GM20431 (cell line): Measurements from ENCODE around the gene CEP170.
"Not testable (repeated sequence)": the region's sequence is repeated elsewhere in the genome, so short reads cannot be mapped to it uniquely, and the experiment has no call there.

Experiments used
- in situ Hi-C: fragments of 300-500 bp; cut with MseI, MboI; formaldehyde crosslinking; loops from one replicate; pipeline ENCODE4 v1.15.0; 2020; ENCODE audit warnings: low sequenced_read_pairs; ENCODE audit not compliant: unreplicated experiment

CEP170 gene

DNA sequence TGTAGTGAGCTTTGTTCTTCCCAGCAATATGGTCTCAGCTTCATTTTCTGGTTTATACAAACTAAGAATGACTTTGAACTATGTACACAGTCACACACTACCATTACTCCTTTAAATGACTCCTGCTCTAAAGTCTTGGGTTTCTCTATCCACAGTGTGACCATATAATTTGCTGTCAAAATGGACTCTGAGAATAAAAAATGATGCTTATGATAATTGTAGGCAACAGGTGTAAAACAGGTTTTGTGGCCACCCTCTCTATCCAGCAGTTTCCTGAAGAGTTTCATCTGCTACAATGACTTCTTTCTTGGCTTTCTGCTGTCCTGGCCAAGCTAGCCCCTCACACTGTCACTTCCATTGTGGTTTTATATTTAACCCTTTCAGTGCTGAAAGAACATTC lies 71.4 kb downstream of the CEP170 start:
- in situ Hi-C loops = not testable (repeated sequence)

DNA sequence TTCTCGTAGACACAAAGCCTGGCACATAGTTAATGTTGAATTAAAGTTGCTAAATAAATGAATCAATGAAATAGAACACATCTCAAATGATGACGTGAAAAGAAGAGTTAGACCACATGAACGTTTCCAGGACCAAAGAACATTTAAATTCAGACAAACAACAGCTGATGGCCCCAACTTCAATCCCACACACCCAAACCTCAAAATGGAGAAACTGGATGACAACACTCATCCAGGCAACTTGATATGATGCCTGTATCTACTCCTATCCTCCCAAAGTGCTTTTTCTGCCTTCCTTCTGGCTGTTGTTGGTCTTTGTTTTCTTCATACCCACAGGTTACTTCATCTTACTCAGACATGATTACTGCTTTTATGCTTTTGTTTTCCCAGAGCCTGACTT lies 71.9 kb downstream of the CEP170 start:
- in situ Hi-C loops = not testable (repeated sequence)

DNA sequence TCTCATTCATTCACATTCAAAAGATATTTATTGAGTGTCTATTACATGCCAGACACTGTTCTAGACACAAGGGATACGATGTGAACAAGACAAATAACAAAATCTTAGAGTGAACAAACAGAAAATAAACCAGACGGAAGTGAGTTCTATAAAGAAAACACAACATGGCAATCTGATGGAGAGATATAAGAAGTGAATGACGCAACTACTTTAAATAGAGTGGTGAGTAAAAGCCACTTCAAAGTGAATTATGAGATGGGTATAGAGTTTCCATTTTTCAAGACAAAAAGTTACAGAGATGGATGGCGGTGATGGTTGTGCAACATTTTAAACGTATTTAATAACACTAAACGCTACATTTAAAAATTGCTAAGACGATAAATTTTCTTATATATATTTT lies 75.4 kb downstream of the CEP170 start:
- in situ Hi-C loops = no loop called here

DNA sequence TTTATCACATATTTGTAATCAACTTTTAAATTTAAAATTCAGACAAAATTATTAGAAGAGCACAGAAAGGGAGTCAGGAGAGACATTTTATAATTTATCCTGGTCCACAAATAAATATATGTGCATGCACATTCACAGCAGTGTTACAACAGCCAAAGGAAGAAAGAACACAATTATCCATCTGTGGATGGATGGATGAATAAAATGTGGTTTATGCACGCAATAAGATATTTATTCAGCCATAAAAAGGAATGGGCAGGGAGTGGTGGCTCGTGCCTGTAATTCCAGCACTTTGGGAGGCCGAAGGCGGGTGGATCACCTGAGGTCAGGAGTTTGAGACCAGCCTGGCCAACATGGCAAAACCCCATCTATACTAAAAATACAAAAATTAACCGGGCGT lies 77.3 kb downstream of the CEP170 start:
- in situ Hi-C loops = not testable (repeated sequence)

DNA sequence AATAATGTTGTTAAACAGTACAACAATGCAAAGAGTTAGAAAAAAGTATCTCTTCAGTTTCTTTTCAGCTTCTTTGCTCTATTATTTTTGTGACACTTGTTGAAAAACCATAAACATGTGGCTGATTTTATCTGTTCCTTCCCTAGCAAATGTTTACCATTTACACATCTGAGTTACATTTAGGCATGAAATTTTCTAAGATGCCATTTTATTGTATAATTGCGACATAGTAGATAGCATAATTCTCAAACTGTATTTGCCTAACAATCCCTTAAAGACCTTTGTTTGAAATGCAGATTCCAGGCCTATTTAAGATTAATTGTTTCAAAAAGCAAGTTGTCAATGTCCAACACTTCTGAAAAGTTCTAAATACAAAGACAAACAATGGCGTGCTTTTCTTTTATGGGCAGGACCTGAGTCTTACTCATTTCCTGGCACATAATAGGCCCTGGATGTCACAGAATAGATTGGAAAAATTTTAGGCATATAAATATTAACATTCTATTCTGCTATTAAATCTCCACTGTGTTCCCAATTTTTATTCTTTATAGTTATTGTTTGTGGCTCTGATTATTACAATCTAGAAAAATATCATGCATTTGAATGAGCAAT lies 81.2 kb downstream of the CEP170 start:
- in situ Hi-C loops = not testable (repeated sequence)

DNA sequence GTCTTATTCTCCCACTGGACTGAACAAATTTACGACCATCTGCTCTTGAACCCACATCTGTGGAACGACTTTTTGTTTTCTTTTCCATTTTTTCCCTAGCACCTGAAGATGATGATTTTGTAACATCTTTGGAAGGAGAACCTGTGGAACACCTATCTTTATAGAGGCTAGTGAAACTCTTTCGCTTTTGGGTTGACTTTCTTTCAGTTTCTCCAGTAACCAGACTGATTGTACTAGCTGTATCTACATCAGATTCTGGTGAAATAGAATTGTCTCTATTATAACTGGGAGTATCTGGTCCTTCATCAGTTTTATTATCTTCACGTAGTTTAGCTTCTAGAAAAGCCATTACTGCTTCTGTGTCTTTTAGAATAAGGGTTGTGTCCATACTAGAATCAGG lies 90.2 kb downstream of the CEP170 start:
- in situ Hi-C loops = not testable (repeated sequence)

DNA sequence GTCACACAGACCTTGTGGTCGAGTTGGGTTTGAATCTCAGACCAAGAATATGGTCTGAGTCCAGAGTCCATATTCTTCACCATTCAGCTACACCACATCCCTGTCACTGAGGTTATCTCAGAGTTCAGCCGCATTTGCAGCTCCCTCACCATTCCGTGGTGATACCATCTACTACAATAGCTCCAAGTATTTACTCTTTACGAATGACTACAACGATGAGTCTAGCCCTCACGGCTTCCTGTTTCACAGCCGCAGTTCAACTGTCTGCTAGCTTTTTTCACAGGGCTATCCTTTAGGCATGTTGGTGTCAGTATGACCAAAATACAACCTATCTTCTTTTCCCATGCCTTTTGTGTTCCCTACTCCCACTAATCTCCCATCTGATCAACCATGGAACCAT lies 104.2 kb downstream of the CEP170 start:
- in situ Hi-C loops = not testable (repeated sequence)

DNA sequence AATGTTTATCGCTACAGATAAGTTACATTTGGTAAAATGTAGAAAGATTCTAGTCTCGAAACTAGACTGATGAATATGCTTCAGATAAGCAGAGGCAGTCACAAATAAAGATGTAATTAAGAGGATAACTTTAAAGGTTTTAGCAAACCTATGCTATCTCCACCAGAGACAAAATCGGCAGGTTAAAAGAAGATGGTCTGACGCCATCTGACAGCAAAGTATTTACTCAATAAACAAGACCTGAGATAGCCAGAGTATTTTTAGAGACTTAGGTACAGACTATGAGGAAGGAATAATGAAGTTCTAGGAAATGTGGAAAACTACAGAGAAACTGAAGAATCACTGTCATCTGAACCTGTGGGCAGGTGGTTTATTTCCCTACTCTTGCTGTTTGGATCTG lies 106.0 kb downstream of the CEP170 start:
- in situ Hi-C loops = not testable (repeated sequence)

DNA sequence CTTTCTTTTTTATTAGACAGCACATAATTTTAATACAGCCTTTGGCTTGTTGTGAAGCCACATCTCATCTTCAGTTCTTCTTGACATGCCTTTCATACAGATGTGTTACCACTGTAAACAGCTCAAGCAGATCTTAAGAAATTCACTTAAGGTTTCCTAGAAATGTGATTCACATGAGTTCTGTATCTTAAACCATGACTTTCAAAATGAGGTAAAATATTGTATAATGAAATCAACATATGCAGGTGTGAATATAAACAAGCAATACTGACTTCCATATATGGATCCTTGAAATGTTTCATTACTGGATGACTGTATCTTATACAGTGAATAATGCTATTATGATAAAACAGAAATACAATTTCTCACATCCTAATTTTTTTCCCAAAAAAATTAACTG lies 107.7 kb downstream of the CEP170 start:
- in situ Hi-C loops = not testable (repeated sequence)

DNA sequence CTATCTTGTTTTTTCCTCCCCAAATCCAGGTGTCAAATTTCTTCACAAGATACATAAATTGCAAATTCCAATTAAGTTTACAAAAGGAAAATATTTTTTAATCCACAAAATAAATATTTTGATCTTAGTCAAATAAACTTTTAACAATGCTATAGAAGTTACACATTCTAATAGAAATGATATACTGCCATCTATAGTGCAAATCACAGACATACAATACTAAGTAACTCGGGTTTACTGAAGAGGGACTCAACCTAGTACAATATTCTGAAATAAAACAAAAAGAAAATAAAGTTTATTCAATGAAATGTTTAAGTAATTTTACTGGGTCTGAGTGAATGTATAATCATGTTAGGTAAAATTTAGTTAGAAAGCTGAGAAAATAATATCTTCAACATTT lies 114.6 kb downstream of the CEP170 start:
- in situ Hi-C loops = not testable (repeated sequence)

DNA sequence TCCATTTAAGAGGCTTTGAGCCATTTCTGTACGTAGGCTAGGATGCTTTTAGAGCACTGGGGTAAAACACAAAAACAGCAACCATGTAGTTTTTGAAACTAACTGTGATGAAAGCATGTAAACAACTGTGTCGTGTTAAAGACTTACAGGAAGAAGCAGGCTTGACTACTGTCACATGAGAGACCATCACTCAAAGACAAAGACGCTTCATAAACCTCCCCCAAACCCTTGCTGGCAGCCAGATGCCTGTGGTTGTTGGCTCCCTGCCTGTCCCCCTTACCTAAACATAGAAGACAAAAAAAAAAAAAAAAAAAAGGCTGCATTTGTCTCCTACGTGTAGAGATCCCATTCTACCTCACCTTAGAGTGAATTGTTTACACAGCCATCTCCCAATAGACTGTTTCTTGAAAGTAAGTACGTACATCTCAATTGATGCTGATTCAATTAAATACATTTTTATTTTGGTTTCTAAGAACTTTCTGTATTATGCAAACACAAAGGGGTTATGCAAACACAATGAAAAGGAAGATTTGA lies 132.1 kb downstream of the CEP170 start:
- in situ Hi-C loops = not testable (repeated sequence)

DNA sequence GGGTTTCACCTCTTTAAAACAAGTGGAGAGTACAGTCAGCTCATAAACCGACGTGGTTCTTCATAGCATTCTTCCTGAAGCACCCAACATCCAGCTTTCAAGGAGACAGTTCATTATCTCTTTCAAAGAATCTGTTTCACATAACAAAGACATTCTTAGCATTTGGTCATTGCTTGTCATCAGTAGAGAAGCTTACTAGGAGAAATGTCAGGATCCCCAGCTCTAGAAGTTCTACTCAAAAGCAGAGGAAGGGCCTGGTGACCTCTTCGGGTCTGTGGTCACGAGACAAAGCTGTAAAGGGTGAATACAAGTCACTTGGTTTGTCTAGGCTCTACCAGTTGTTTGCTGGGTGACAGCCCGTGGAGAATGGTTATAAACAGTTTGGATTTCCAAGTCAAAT lies 133.1 kb downstream of the CEP170 start:
- in situ Hi-C loops = not testable (repeated sequence)

DNA sequence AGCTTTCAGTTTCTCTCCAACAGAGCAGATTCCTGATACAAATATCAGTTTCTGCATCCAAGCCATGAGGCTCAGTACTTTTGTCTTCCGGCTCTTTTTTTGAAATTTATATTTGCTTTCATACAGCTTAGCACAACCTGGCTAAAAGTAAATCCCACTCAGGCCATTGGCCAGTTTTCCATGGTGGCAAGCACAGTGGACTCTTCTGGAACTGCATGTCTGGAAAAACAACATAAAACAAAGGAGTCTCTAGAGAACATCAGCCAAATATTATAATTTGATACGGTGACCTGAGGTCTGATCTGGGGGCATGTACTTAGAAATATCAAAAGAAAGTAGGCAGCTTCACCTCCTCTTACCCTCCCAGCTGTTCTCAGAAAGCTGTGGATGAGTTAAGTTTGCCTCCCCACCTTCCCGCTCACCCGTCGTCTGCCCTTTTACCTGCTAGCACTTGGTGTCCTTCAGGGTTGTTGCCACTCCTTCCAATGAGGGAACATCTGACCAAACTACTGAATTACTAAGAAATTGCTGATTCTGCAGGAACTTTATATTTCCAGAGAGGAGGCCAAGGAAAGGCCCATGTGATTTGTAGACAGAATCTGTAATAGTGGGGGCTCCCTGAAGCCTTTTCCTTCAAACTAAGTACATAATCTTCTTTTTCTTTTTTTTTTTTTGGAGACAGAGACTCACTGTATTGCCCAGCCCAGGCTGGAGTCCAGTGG lies 136.3 kb downstream of the CEP170 start:
- in situ Hi-C loops = not testable (repeated sequence)

DNA sequence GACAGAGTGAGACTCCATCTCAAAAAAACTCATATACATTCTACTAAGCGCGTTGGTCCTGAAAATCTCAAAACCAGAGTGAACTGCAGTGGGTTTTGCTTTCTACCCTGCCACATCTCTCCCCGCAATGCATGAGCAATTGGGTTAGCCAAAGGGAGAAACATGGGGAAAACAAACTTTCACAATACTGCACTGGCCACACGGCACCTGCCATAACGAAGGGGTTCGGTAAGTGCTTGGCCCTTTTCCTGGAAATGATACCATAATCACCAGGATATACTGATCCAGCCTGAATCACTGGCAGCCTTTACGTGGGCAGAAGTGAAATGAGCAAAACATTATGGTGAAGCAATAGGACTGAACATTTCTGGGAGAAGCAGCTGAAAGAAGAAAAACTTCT lies 138.9 kb downstream of the CEP170 start:
- in situ Hi-C loops = not testable (repeated sequence)

DNA sequence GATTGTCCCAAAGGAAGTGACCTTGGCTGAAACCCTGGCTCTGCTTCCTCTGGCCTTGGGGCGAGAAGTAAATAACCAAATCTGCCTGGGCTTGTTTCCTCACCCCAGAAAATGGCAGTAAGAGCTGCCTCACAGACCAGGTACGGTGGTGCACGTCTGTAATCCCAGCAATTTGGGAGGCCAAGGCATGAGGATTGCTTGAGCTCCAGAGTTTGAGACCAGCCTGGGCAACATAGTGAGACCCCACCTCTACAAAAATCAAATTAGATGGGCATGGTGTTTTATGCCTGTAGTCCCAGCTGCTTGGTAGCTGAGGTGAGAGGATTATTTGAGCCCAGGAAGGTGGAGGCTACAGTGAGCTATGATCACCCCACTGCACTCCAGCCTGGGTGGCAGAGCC lies 140.3 kb downstream of the CEP170 start:
- in situ Hi-C loops = not testable (repeated sequence)

DNA sequence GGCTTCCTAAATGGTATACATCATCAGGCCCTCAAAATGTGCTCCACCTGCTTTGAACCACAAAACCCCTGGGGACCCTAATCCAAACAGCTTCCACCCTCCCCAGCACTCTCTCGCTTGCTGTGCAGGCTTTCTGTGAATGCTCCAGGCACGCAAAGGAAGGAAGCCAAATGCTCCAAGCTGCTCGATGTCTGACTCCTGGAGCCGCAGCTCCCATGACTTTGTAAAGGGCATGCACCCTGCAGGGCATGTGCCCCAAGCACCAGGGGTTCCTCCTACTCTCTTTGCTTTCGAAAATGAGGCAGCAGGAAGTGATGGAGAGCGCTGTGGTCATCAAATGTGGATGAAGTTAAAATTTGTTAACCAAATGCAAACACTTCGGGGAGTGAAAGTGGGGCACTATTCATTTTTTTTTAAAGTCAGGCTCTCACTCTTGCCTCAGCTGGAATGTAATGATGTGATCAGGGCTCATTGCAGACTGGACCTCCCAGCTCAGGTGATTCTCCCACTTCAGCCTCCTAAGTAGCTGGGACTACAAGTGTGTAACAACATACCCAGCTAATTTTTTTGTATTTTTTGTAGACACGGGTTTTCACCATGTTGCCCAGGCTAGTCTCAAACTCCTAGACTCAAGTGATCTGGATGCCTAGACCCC lies 140.9 kb downstream of the CEP170 start:
- in situ Hi-C loops = not testable (repeated sequence)

DNA sequence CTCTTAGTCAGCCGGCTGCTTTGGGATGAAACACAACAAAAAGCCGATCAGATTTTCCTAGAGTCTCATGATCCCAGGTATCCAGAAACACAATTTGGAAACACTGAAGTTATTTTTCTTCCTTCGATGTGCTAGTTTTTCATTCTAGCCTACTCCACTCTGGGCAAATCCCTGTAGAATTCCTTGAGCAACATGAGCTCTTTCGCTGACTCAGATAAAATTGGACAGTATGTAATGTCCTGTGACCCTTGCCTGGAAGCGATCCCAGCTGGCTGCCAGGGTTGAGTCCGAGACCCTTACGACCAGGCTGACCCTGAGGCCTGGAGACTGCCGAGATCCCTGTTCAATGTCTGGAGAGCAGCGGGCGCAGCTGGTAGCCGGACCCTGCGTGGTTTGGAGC lies 147.9 kb downstream of the CEP170 start:
- in situ Hi-C loops = not testable (repeated sequence)

DNA sequence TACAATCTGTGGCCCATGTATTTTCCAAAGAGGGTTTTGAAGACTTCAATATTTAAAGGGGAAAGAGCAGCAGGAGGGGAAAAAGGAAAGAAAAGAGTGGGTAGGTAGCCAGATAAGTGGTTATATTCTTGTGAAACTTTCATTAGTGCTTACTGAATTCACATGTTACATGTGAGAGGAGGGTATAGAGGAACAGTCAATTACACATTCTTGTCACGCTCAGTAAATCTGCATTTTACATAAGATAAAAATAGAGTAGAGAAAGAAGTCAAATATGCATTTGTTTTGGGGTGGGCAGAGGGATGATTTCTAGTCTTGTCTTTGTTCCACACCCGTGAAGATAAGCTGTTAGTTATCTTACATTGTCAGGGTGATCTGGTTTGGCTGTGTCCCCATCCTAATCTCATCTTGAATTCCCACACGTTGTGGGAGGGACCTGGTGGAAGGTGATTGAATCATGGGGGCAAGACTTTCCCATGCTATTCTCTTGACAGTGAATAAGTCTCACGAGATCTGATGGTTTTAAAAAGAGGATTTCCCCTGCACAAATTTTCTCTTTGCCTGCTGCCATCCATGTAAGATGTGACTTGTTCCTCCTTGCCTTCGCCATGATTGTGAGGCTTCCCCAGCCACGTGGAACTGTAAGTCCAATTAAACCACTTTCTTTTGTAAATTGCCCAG lies 149.3 kb downstream of the CEP170 start:
- in situ Hi-C loops = not testable (repeated sequence)

DNA sequence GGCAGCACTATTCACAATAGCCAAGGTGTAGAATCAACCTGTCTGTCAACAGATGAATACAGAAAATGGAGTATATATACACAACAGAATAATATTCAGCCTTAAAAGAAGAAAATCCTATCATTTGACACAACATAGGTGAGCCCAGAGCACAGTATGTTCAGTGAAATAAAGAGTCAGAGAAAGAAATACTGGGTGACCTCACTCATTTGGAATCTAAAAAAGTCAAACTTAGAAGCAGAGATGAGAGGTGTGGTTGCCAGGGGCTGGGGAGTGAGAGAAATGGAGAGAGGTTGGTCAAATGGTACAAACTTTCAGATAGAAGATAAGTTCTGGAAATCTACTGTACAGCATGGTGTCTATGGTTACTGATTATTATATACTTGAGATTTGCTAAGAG lies 150.0 kb downstream of the CEP170 start:
- in situ Hi-C loops = not testable (repeated sequence)

DNA sequence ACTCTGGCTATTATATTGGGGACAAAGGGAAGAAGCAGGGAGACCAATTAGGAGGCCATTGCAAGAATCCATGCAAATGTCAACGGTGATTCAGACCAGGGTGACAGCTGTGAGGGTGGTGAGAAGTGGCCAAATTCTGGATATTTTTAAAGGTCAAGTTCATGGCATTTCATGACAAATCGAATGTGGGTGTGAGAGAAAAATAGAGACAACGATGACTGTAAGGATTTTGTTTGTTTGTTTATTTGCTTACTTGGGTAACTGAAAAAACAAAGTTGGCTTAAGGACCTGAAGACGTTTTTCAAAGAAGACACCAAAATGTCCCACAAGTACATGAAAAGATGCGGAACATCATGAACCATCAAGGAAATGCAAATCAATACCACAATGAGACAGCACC lies 150.6 kb downstream of the CEP170 start:
- in situ Hi-C loops = not testable (repeated sequence)
